Fibroblast of villous mesenchyme (primary cell): ENCODE measurements around the gene ARF3. TPM values are rescaled to one million over a fixed set of nuclear protein-coding genes. Genes with fewer than 3 reads are reported as not detected.

ENCODE experiments used
- DNase-seq: peaks from one replicate; pipeline ENCODE4 v3.0.0-alpha.2; 2010; ENCODE audit warnings: low read depth
- H3K4me3 ChIP-seq: 2 replicates; pipeline ENCODE4 v1.5.1; 2011; ENCODE audit warnings: low read depth, mild to moderate bottlenecking, low read length
- CTCF ChIP-seq: IDR thresholded peaks from 2 replicates; pipeline ENCODE4 v1.5.1; 2012; ENCODE audit warnings: low read depth, mild to moderate bottlenecking, low read length; ENCODE audit not compliant: insufficient read depth
- total RNA-seq: library from RNA; depleted of rRNA; stranded (reverse); fragments of >200 nt; gene quantifications from 2 replicates; pipeline ENCODE4 v1.2.3, GENCODE V29; 2012

The ARF3 gene
- total RNA-seq, 1 donor = 68.2 TPM

GRCh38 chr12:48977290-48978281 is 20.3 kb upstream of the ARF3 start:
- H3K4me3 ChIP-seq = no peak overlapping the region
- TF ChIP-seq CTCF = peak; percentile 75
- no peak for DNase-seq

DNA sequence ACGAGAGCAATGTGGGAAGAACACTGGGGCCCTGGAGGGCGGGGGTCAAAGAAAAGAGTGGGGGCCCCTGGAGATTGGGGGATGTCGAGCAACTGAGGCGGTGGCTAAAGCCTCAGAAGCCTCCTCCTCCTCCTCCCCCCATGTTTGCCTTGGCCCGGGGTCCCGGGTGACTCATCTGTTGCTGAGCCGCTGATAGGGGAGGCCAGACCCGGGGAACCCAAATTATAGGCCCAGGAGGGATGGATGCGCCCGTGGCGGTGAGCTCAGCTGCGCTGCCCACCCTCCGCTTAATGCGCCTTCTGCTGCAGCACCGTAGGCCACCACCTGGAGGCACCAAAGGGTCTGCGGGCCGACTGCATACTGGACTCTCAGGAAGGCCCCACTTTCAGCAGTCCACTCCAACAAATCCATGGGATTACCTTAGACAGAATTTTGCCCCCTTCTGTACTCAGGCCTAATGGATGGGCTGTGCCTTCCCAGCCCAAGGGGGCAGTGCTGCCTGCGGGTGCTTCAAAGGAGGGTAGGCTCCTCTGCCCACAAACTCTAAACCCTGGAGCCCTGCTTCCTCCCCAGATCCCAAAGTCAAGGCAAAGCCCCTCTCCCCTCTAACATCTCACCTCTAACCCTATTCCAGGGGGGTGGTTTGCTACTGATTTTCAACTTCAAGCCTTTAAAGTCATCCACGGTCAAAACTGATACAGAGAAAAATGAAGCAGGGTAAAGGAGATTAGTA is 16.8 kb upstream of the ARF3 start:
- TF ChIP-seq CTCF = peak; percentile 42
- no peak for DNase-seq

GRCh38 chr12:48973531-48973930 is 16.2 kb upstream of the ARF3 start:
- peak; percentile 39 for DNase-seq
- H3K4me3 ChIP-seq = no peak overlapping the region

More for the DNA sequence above, 16.8 kb upstream of the ARF3 start:
- no peak overlapping the region for H3K4me3 ChIP-seq

DNA sequence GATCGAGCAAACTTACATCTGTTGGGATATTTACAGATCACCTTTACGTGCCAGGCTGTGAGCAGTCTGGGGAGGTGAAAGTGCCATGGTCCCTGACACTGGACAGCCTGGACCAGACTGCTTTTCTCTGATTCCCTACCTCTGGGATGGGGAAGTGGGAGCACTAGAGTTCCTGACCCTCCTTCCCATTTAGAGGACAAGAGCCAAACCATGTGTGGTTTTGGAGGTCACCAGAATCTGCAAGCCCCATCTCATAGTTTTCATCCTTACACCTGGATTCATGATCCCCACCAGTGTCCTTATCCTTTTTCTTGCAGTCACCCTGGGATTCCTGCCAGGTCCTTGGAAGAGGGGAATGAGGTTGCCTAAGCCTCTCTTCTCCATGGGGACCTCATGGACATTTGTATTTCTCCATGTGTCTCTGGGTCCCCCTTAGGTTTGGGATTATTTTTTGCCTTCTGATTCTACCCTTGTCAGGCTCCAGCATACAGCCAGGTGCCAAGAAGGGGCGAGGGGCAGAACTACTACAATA is 15.7 kb upstream of the ARF3 start:
- no peak for DNase-seq
- no peak for TF ChIP-seq CTCF
- no peak overlapping the region for H3K4me3 ChIP-seq

More at GRCh38 chr12:48973531-48973930, 16.2 kb upstream of the ARF3 start:
- TF ChIP-seq CTCF = no peak

DNA sequence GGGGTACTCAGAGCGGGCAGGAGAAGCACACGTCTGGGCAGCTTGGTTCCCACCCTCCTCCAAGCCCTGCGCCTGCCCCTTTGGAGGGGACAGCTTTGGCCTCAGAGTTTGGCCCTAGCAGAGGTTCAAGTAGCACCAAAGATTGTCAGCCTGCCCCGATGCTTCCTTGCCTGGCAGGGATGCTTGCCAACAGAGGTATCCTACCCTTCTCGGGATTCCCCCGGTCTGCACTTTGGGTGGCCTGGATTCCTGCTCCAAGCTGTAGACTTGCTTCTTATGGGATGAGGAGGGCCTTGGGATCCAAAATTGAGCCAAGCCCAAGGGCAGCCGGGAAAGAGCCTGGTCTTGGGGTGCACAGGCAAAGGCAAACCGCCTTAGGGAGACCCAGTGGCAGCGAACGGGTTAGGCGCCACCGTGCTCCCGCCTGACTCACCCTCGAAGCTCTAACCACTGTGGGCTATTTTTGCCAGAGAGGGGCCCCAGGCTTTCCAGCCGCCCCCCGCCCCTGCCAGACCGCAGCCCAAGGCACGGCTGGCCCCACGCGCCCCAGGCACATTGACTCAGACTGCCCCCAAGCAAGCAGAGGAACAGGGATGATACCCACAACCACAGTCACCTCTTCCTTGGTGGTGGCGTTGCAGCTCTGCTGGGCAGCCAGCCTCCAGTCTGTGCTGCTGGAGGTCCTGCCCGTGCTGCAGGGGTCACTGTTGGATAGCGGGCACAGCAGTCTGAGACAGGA is 15.1 kb upstream of the ARF3 start:
- no peak overlapping the region for H3K4me3 ChIP-seq
- DNase-seq = no peak
- no peak for TF ChIP-seq CTCF

DNA sequence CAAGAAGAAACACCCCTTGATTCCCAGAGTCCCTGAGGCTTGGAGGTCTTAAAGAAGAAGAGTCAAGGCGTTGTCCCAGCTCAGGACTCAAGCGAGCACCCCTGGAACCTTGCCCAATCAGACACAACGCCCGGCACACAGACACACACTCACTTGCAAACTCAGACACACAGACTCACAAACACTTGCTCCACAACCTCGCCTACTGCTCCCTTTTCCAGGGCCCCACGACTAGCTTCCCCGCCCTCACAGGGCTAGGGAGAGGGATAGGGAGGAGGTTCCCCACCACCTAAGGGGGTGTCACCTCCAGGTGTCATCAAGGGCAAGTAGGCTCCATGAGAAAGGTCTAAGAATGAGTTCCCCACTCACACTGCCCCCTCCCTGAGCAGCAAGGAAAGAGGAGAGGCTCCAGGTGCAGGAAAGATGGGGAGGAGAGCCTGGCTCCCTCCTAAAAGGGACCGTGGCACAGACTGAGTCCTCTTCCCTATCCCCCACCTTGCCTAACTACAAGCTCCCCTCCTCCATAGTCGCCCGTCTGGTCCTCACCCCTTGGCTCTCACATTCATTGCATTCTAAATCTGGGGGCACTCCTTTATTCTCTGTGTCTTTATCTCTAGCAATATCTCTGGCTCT is 13.5 kb upstream of the ARF3 start:
- TF ChIP-seq CTCF = no peak
- peak overlapping the region; percentile 48 for H3K4me3 ChIP-seq
- no peak for DNase-seq
